ENCODE data around the gene KLHDC10.
"Not testable (repeated sequence)": the region's sequence is repeated elsewhere in the genome, so short reads cannot be mapped to it uniquely, and the experiment has no call there.

KLHDC10 gene

DNA sequence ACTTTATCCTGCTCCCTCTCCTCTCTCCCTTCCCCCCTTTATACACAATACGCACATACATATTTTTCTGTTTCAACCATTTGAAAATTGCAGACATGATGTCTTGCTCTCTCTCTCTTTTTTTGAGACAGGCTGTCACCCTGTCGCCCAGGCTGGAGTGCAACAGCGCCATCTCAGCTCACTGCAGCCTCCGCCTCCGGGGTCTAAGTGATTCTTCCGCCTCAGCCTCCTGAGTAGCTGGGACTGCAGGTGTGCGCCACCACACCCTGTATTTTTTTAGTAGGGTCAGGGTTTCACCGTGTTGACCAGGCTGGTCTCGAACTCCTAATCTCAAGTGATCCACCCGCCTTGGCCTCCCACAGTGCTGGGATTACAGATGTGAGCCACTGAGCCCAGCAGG, 38.5 kb downstream of the KLHDC10 start:
- H3K36me3 ChIP-seq = no peaks in the 10 kb centered on the region
- H3K4me3 ChIP-seq (ENCODE audit: low read depth in 1 of 2, low read length in 1 of 2) = no peak overlapping the region
- no peak overlapping the region for H3K27ac ChIP-seq
- no peaks in the 10 kb centered on the region for H3K4me1 ChIP-seq (ENCODE audit: control insufficient read depth in 1 of 2, insufficient read depth in 1 of 2, low read depth in 1 of 2, low read length in 1 of 2)
- H3K9me3 ChIP-seq = no peaks in the 10 kb centered on the region
- H3K27me3 ChIP-seq = no peaks in the 10 kb centered on the region
- TF ChIP-seq, protein P1, sequence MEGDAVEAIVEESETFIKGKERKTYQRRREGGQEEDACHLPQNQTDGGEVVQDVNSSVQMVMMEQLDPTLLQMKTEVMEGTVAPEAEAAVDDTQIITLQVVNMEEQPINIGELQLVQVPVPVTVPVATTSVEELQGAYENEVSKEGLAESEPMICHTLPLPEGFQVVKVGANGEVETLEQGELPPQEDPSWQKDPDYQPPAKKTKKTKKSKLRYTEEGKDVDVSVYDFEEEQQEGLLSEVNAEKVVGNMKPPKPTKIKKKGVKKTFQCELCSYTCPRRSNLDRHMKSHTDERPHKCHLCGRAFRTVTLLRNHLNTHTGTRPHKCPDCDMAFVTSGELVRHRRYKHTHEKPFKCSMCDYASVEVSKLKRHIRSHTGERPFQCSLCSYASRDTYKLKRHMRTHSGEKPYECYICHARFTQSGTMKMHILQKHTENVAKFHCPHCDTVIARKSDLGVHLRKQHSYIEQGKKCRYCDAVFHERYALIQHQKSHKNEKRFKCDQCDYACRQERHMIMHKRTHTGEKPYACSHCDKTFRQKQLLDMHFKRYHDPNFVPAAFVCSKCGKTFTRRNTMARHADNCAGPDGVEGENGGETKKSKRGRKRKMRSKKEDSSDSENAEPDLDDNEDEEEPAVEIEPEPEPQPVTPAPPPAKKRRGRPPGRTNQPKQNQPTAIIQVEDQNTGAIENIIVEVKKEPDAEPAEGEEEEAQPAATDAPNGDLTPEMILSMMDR (IDR thresholded peaks at IDR 0.05) = no peak

DNA sequence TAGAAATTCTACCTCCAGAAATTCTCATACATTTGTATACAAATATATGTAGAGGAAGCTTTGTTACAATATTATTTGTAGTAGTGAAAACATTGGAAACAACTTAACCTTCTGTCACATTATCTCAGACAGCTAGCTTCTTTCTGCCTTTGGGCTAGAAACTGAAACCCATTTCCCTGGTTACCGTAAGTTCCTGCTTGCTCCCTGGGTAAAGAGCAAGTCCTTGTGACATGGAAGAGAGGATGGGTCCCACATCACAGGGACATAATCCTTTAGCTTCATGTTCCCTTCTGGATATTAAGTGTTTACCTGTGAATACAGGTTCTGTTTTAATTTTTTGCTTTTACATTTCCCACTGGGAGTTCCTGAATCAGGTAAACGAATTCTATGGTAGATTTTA, 41.8 kb downstream of the KLHDC10 start:
- H3K4me1 ChIP-seq (ENCODE audit: control insufficient read depth in 1 of 2, insufficient read depth in 1 of 2, low read depth in 1 of 2, low read length in 1 of 2) = no peaks in the 10 kb centered on the region
- H3K27ac ChIP-seq = no peak overlapping the region
- H3K4me3 ChIP-seq (ENCODE audit: low read depth in 1 of 2, low read length in 1 of 2) = no peak overlapping the region
- no peaks in the 10 kb centered on the region for H3K36me3 ChIP-seq
- TF ChIP-seq, protein P1 (IDR thresholded peaks at IDR 0.05) = no peak
- H3K27me3 ChIP-seq = no peaks in the 10 kb centered on the region
- no peaks in the 10 kb centered on the region for H3K9me3 ChIP-seq

DNA sequence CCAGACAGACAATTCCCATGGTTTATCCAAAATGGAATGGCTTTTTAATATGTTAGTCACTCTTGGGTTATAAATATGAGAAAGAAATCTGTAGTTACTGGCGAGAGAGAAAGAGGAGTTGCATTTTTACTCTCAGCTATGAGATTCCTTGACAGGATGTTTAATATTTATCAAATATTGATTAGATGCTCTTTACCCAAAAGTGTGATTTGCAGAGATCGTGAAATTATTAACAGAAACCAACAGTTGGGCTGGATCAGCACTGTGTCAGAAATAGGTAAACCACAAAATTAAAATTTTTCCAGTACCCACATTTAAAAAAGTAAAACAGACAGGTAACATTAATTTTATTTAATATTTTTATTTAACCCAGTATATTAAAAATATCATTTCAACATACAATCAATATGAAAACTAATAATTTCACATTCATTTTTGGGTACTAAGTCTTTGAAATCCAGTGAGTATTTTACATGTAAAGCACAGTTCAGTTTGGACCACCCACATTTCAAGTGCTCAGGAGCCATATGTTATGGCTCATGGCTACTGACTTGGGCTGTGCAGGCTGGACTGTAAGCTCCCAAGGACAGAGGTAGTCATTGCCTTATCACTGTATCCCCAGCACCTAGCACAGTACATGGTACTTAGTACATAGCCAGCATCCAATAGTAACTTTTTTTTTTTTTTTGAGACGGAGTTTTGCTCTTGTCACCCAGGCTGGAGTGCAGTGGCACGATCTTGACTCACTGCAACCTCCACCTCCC, 42.5 kb downstream of the KLHDC10 start:
- Histone ChIP-seq H3K4me1 (ENCODE audit: control insufficient read depth in 1 of 2, insufficient read depth in 1 of 2, low read depth in 1 of 2, low read length in 1 of 2) (no peaks in the 10 kb centered on the region), H3K27ac (no peak overlapping the region), H3K9me3 (no peaks in the 10 kb centered on the region), H3K36me3 (peaks cover under 1% of the 10 kb centered on the region), H3K27me3 (no peaks in the 10 kb centered on the region), H3K4me3 (ENCODE audit: low read depth in 1 of 2, low read length in 1 of 2) (no peak overlapping the region)
- TF ChIP-seq, protein P1 (IDR thresholded peaks at IDR 0.05) = no peak

DNA sequence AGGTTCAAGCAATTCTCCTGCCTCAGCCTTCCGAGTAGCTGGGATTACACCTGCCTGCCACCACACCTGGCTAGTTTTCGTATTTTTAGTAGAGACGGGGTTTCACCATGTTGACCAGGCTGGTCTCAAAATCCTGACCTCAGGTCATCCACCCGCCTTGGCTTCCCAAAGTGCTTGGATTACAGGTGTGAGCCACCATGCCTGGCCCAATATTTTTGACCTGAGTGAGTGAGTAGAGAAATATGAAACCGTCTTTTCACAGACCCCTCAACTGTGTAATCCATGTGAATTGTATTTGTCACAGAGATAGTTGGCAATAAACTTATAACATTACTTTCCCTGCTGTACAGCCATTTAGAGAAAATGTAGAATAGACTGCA, 43.1 kb downstream of the KLHDC10 start:
- H3K4me3 ChIP-seq (ENCODE audit: low read depth in 1 of 2, low read length in 1 of 2); H3K4me1 ChIP-seq (ENCODE audit: control insufficient read depth in 1 of 2, insufficient read depth in 1 of 2, low read depth in 1 of 2, low read length in 1 of 2); H3K27ac ChIP-seq; H3K9me3 ChIP-seq; H3K27me3 ChIP-seq; H3K36me3 ChIP-seq: not testable (repeated sequence)

DNA sequence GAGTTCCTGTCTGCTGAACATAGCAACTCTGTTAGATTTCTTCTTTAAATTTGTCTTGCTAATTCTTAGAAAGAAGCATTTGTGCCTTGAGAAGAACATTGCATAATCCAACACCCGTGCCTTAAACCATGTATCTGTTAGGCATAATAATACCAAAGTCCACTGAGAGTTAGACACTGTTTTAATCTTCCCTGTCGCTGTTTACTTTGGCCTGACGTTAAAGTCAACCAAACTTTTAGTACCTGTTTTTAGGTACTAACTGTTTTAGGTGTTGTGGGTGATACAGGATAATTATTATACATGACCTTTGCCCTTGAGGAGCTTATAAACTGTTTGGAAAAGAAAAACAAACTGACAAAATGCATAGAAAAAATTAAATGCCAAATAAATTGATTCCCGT, 43.6 kb downstream of the KLHDC10 start:
- Histone ChIP-seq H3K27ac (no peak overlapping the region), H3K4me3 (ENCODE audit: low read depth in 1 of 2, low read length in 1 of 2) (no peak overlapping the region), H3K27me3 (no peaks in the 10 kb centered on the region), H3K9me3 (no peaks in the 10 kb centered on the region), H3K4me1 (ENCODE audit: control insufficient read depth in 1 of 2, insufficient read depth in 1 of 2, low read depth in 1 of 2, low read length in 1 of 2) (no peaks in the 10 kb centered on the region), H3K36me3 (peaks cover 9% of the 10 kb centered on the region)
- TF ChIP-seq, protein P1 (IDR thresholded peaks at IDR 0.05) = no peak

DNA sequence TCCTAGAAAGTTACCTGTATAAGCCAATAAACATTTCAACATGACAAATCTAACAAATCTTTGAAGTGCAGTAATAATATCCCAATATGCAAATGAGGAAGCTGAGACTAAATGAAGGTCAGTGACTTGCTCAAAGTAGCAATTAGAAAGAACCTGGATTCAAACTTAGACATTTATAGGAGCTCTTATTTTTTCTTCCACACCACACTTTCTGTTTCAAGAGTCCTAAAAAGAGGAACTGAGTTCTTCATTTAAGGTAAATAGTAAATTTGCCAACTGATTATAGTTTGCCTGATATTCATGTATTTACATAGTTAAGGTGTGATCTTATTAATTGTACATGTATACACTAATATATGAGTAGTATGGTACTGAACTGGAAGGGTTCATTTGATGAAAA, 44.0 kb downstream of the KLHDC10 start:
- Histone ChIP-seq H3K27me3 (no peaks in the 10 kb centered on the region), H3K27ac (no peak overlapping the region), H3K4me1 (ENCODE audit: control insufficient read depth in 1 of 2, insufficient read depth in 1 of 2, low read depth in 1 of 2, low read length in 1 of 2) (no peaks in the 10 kb centered on the region), H3K36me3 (peaks cover 9% of the 10 kb centered on the region), H3K9me3 (no peaks in the 10 kb centered on the region), H3K4me3 (ENCODE audit: low read depth in 1 of 2, low read length in 1 of 2) (no peak overlapping the region)
- TF ChIP-seq, protein P1 (IDR thresholded peaks at IDR 0.05) = no peak
